Stomach (tissue), 9 donors: ENCODE results near the gene ZBTB42. TPM values are rescaled to one million over a fixed set of nuclear protein-coding genes. Genes with fewer than 3 reads are reported as not detected.

Experiments
- DNase-seq, 2 donors: peaks; one replicate each; pipeline versions ENCODE4 v3.0.0 to v3.0.0-alpha.2; 2013 to 2019
- H3K27ac ChIP-seq, 5 donors: fragments of 200-600 bp in 4 of 5; sonication (generic) in 4 of 5; one replicate each; pipeline ENCODE4 v1.5.1; 2013 to 2019; ENCODE audit warnings: mild to moderate bottlenecking in 1 of 5, moderate library complexity in 1 of 5
- H3K27me3 ChIP-seq, 3 donors: fragments of 200-600 bp; sonication (generic); one replicate each; pipeline ENCODE4 v1.5.1; 2017 to 2019; ENCODE audit warnings: mixed run types in 1 of 3
- H3K36me3 ChIP-seq, 4 donors: fragments of 200-600 bp; sonication (generic); 1 replicate in 3 of 4; 2 replicates in 1 of 4; pipeline ENCODE4 v1.5.1; 2016 to 2019
- H3K4me1 ChIP-seq, 4 donors: fragments of 200-600 bp; sonication (generic); one replicate each; pipeline ENCODE4 v1.5.1; 2016 to 2019
- H3K4me3 ChIP-seq, 4 donors: fragments of 200-600 bp; sonication (generic) in 3 of 4; one replicate each; pipeline ENCODE4 v1.5.1; 2016 to 2019; ENCODE audit warnings: mild to moderate bottlenecking in 1 of 4
- H3K9me3 ChIP-seq, 4 donors: fragments of 200-600 bp; sonication (generic); one replicate each; pipeline ENCODE4 v1.5.1; 2016 to 2019
- CTCF ChIP-seq, 7 experiments: fragments of 450-650 bp in 4 of 7; fragments of 200-600 bp in 3 of 7; sonication (generic) in 3 of 7; IDR thresholded peaks; one replicate each; pipeline ENCODE4 v1.5.1; 2016 to 2019; ENCODE audit warnings: antibody characterized with exemption in 7 of 7, control low read depth in 2 of 7, mild to moderate bottlenecking in 1 of 7
- EP300 ChIP-seq: sonication (generic); formaldehyde crosslinking; IDR thresholded peaks from one replicate; pipeline ENCODE4 v1.6.1; 2017; ENCODE audit warnings: antibody characterized with exemption
- POLR2A ChIP-seq, 4 donors: fragments of 450-650 bp; IDR thresholded peaks; one replicate each; pipeline ENCODE4 v1.6.1; 2016; ENCODE audit warnings: antibody characterized with exemption in 4 of 4, control low read depth in 2 of 4, mild to moderate bottlenecking in 1 of 4, moderate library complexity in 1 of 4
- POLR2AphosphoS5 ChIP-seq, 3 donors: sonication (generic); formaldehyde crosslinking; IDR thresholded peaks; one replicate each; pipeline ENCODE4 v1.6.1; 2016; ENCODE audit warnings: antibody characterized with exemption in 3 of 3
- WGBS, 5 donors: extraction: QIAGEN DNeasy Blood & Tissue Kit in 3 of 5; methylation state at CpG; one replicate each; pipeline versions ENCODE4 v1.1.5 to v1.1.7; 2013 to 2018; 5-methylcytosine and 5-hydroxymethylcytosine counted together
- intact Hi-C: fragments of 100-400 bp; cut with DNase I; formaldehyde crosslinking; loops from one replicate; pipeline ENCODE4 v1.15.1; 2023; ENCODE audit warnings: low total_unique reads
- polyA plus RNA-seq, 3 donors: library from polyadenylated mRNA; stranded (reverse); fragments of 200-250 nt; gene quantifications; one replicate each; pipeline ENCODE4 v1.2.3, GENCODE V29; 2013
- total RNA-seq, 5 donors: library from RNA; depleted of rRNA; stranded (reverse); fragments of >200 nt; gene quantifications; one replicate each; pipeline versions ENCODE4 v1.1.0 to v1.2.3, GENCODE V29; 2014 to 2016
- donor health status: healthy with polysubstance abuse.
- donor health status: Bipolar disorder and iron deficiency.
- donor health status: healthy.

The ZBTB42 gene
- total and polyA plus RNA-seq, 8 donors = 4.6 to 59.7 (median 6.7) TPM

DNA sequence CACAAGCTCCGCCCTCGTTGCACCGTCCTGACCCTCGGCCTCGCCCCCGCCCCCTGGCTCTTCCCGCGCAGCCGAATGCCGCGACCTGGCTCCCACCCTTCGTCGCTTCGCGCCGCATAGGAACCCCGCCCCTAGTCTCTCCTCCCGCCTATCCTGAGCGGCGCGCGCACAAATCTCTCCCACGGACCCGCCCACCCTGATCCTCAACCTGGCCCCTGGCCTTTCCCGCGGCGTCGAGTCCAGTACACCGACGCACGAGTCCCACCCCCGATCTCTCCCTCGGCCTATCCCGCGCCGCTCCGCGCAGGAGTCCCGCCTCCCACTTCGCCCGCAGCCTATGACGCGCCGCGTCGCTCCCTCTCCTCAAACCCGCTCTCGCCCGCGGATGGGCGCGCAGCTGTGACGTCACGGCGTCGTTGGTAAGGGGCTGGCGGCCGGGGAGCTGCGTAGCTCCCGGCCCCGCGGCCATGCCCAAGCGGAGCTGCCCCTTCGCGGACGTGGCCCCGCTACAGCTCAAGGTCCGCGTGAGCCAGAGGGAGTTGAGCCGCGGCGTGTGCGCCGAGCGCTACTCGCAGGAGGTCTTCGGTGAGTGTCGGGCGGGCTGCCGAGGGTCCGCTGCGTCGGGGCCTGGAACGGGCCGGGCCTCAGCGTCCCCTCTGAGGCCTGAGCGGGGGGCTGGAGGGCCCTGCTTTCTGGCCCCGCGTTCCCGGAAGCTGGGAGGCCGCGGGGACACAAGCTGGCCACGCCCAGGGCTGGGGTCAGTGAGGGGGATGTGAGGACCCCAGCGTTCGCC lies 48.0 kb upstream of the ZBTB42 start, which contains the start of gene SIVA1:
Gene SIVA1, plus strand, starts transcription at position 413 of the 793 bp plus-strand sequence. Its CDS starts 55 bp downstream, at position 468.
- DNase-seq = peak; percentile 100
- TF ChIP-seq CTCF (IDR thresholded peaks at IDR 0.05) (no peak), EP300 (no peak), POLR2A (IDR thresholded peaks at IDR 0.05) (peak in 1 of 4 donors; percentile 61), POLR2AphosphoS5 (IDR thresholded peaks at IDR 0.05) (peak; percentile 83 to 95 (median 91))
- 0 to 1% (median 0%) methylated on average over 21 to 95 of the region's 95 CpGs for WGBS, 5 donors
- peaks cover 24 to 29% (median 29%) of the 10 kb centered on the region in 4 donors for H3K36me3 ChIP-seq
- no peaks in the 10 kb centered on the region for H3K27me3 ChIP-seq
- peak within 1 kb of the TSS; percentile 64 to 99 (median 92) for H3K4me3 ChIP-seq
- peak within 1 kb of the TSS; percentile 84 to 92 (median 91) for H3K27ac ChIP-seq
- peaks cover 43 to 67% (median 58%) of the 10 kb centered on the region in 4 donors for H3K4me1 ChIP-seq
- intact Hi-C loops = no loop called here
- no peaks in the 10 kb centered on the region for H3K9me3 ChIP-seq

- peak overlapping the region; percentile 84 to 92 (median 91) for H3K27ac ChIP-seq
- H3K4me1 ChIP-seq = peaks cover 42 to 60% (median 51%) of the 10 kb centered on the region in 4 donors
- no peaks in the 10 kb centered on the region for H3K27me3 ChIP-seq
- TF ChIP-seq EP300 (no peak), CTCF (IDR thresholded peaks at IDR 0.05) (no peak), POLR2AphosphoS5 (IDR thresholded peaks at IDR 0.05) (no peak), POLR2A (IDR thresholded peaks at IDR 0.05) (no peak)
- peaks cover 27 to 36% (median 36%) of the 10 kb centered on the region in 4 donors for H3K36me3 ChIP-seq
- intact Hi-C loops = no loop called here
- peak overlapping the region; percentile 64 to 99 (median 92) for H3K4me3 ChIP-seq
- WGBS, 5 donors = 1 to 2% (median 1%) methylated on average over 13 to 30 of the region's 30 CpGs
- H3K9me3 ChIP-seq = no peaks in the 10 kb centered on the region
- DNase-seq = no peak
These were observed 47.2 kb upstream of the ZBTB42 start for GRCh38 chr14:104753528-104754212.

GRCh38 chr14:104754213-104754851 lies 46.6 kb upstream of the ZBTB42 start:
- Histone ChIP-seq H3K27ac (peak overlapping the region in 2 of 5 donors; percentile 92), H3K4me3 (peak overlapping the region; percentile 64 to 99 (median 92)), H3K4me1 (peaks cover 39 to 53% (median 44%) of the 10 kb centered on the region in 4 donors), H3K27me3 (no peaks in the 10 kb centered on the region), H3K36me3 (peaks cover 34 to 43% (median 43%) of the 10 kb centered on the region in 4 donors), H3K9me3 (no peaks in the 10 kb centered on the region)
- intact Hi-C loops = no loop called here
- DNase-seq = no peak
- no peak for TF ChIP-seq CTCF (IDR thresholded peaks at IDR 0.05)
- TF ChIP-seq POLR2A (IDR thresholded peaks at IDR 0.05) = no peak
- 36 to 49% (median 46%) methylated on average over 13 of the region's 13 CpGs for WGBS, 5 donors

GRCh38 chr14:104755621-104756020 lies 45.3 kb upstream of the ZBTB42 start:
- intact Hi-C loops = no loop called here
- Histone ChIP-seq H3K4me1 (peaks cover 32 to 44% (median 37%) of the 10 kb centered on the region in 4 donors), H3K36me3 (peaks cover 40 to 56% (median 56%) of the 10 kb centered on the region in 4 donors), H3K27ac (no peak overlapping the region), H3K27me3 (no peaks in the 10 kb centered on the region), H3K4me3 (no peak overlapping the region), H3K9me3 (no peaks in the 10 kb centered on the region)
- no peak for TF ChIP-seq EP300
- no peak for TF ChIP-seq CTCF (IDR thresholded peaks at IDR 0.05)
- TF ChIP-seq POLR2A (IDR thresholded peaks at IDR 0.05) = no peak
- TF ChIP-seq POLR2AphosphoS5 (IDR thresholded peaks at IDR 0.05) = peak in 1 of 3 donors; percentile 5
- WGBS, 5 donors = 36 to 64% (median 49%) methylated on average over 6 to 11 of the region's 11 CpGs
- DNase-seq = no peak
